HUES6 (cell line): ENCODE measurements around the gene CAT.

ENCODE experiments used
- H3K27ac ChIP-seq: 2 replicates; pipeline ENCODE4 v1.7.0; 2013; ENCODE audit warnings: low read depth, mild to moderate bottlenecking, low read length, inconsistent platforms
- H3K27me3 ChIP-seq: 2 replicates; pipeline ENCODE4 v1.6.1; 2013; ENCODE audit warnings: low read length; ENCODE audit not compliant: control insufficient read depth, insufficient read depth
- H3K36me3 ChIP-seq: 2 replicates; pipeline ENCODE4 v1.6.1; 2013; ENCODE audit warnings: low read length; ENCODE audit not compliant: control insufficient read depth, insufficient read depth
- H3K4me1 ChIP-seq: 2 replicates; pipeline ENCODE4 v1.6.1; 2013; ENCODE audit warnings: low read length; ENCODE audit not compliant: control insufficient read depth, insufficient read depth
- H3K4me3 ChIP-seq: 2 replicates; pipeline ENCODE4 v1.5.1; 2013; ENCODE audit warnings: low read depth, low read length
- H3K9ac ChIP-seq: one replicate; pipeline ENCODE4 v1.6.1; 2013; ENCODE audit warnings: mild to moderate bottlenecking, low read length
- H3K9me3 ChIP-seq: 2 replicates; pipeline ENCODE4 v1.6.1; 2013; ENCODE audit warnings: low read depth, low read length; ENCODE audit not compliant: control insufficient read depth, insufficient read depth

Gene CAT

DNA sequence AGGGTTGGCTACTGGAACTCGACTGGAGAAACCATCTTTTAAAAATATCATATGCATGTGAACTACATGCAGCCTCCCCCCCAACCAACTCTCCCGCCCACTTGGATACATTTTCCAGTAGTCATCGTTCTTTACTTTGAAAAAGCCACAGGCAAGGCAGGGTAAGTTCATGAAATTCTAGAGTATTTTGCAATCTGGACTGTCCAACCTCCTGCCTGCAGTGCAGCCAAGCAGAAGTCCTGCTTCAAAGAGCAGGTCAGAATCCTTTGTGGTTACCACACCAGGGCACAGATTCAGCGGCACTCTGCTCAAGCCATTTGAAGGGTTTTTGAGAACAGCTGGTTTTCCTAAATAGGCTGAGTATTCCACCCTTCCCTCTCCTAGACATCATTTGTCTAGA lies 62.8 kb downstream of the CAT start:
- Histone ChIP-seq H3K4me3 (no peak overlapping the region), H3K36me3 (no peaks in the 10 kb centered on the region), H3K27me3 (no peaks in the 10 kb centered on the region), H3K4me1 (no peaks in the 10 kb centered on the region), H3K9me3 (no peaks in the 10 kb centered on the region), H3K27ac (no peak overlapping the region), H3K9ac (no peak overlapping the region)

DNA sequence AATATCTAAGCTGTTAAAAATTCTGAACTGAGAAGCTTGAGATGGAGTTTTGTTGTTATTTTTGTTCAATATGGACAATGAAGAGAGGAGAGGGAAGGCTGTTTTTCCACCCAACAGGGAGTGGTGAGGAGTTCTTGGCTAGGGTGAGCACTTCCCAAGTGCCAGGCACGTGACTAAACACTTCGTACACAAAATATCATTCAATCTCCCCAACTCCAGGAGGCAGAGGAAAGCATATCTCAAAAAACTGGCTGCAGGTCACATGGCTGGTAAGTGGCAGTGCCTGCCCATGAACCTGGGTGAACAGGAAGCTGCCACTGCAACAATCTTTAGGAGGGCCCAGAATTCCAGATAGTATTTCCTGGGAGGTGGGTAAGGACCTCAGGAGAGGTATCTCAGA lies 63.2 kb downstream of the CAT start:
- Histone ChIP-seq H3K9ac (no peak overlapping the region), H3K27ac (no peak overlapping the region)

DNA sequence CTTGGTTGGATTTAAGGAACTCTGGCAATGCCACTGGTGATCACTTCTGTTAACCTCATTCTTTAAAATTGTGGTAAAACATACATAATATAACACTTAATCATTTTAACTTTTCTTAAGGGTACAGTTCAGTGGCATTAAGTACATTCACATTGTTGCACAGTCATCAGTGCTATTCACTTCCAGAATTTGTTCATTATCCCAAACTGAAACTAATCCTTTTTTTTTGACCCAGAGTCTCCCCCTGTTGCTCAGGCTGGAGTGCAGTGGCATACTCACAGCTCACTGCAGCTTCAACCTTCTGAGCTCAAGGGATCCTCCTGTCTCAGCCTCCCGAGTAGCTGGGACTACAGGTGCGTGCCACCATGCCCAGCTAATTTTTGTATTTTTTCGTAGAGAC lies 64.2 kb downstream of the CAT start:
- H3K4me3 ChIP-seq, result no peak overlapping the region
- H3K9ac ChIP-seq, result no peak overlapping the region
- no peaks in the 10 kb centered on the region for H3K27me3 ChIP-seq
- no peaks in the 10 kb centered on the region for H3K4me1 ChIP-seq
- no peak overlapping the region for H3K27ac ChIP-seq
- no peaks in the 10 kb centered on the region for H3K36me3 ChIP-seq
- H3K9me3 ChIP-seq, result no peaks in the 10 kb centered on the region

More for the DNA sequence above, 63.2 kb downstream of the CAT start:
- Histone ChIP-seq H3K4me1 (no peaks in the 10 kb centered on the region), H3K36me3 (no peaks in the 10 kb centered on the region), H3K27me3 (no peaks in the 10 kb centered on the region), H3K4me3 (no peak overlapping the region), H3K9me3 (no peaks in the 10 kb centered on the region)

DNA sequence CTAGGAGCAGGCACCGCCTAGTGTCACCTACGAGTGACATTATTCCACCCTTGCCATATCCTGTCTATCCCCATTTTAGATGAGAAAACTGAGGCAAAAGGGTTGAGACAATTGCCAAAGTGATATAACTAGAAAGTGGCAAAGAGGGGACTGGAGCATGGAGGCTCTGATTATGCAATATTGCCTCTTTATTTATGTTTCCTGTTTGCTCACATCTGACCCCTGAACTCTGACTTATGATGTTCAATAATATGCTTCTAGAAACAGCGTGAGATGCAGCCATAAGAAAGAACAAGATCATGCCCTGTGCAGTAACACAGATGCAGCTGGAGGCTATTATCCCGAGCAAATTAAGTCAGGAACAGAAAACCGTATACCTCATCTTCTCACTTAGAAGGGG lies 67.1 kb downstream of the CAT start:
- H3K9me3 ChIP-seq, result no peaks in the 10 kb centered on the region
- H3K4me3 ChIP-seq, result no peak overlapping the region
- H3K4me1 ChIP-seq, result no peaks in the 10 kb centered on the region
- H3K27ac ChIP-seq, result no peak overlapping the region
- no peak overlapping the region for H3K9ac ChIP-seq
- H3K36me3 ChIP-seq, result no peaks in the 10 kb centered on the region
- no peaks in the 10 kb centered on the region for H3K27me3 ChIP-seq

DNA sequence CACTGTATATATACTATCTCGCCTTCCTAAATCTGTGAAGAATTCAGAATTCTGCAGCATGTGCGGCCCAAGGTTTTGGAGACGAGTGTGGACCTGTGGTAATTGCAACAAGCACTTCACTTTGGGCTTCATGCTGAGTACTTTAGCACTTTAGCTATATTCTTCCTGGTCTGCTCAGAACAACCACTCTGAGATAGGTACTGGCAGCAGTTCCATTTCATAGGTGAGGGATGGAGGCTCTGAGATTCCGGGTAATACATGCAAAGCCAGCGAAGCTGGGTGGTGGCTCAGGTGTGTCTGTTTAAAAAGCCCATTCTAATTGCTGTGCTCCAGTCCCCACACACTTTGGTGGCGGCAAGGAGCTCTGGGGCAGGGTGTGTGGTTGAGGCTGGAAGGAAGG lies 68.4 kb downstream of the CAT start:
- Histone ChIP-seq H3K27me3 (no peaks in the 10 kb centered on the region), H3K4me3 (no peak overlapping the region)

DNA sequence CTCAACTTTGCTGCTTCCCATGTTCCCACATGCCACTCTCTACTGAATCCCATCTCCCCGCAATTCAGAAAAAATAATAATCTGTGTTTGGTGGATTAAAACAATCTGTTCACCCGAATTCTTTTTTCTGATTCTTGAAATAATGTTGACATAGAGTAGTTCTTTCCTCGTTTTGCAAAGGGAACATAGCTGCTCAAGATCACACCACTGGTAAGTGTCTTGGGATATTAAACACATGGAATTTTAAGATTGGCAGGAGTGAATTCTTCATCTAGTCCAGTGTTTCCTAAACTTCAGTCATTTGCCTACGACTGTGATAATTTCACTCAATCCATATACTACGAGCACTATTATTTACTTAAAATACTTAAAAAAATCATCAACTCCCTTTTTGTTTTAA lies 68.9 kb downstream of the CAT start:
- H3K27me3 ChIP-seq, result no peaks in the 10 kb centered on the region
- no peak overlapping the region for H3K9ac ChIP-seq
- H3K9me3 ChIP-seq, result no peaks in the 10 kb centered on the region
- no peak overlapping the region for H3K4me3 ChIP-seq
- no peaks in the 10 kb centered on the region for H3K4me1 ChIP-seq
- H3K36me3 ChIP-seq, result no peaks in the 10 kb centered on the region
- no peak overlapping the region for H3K27ac ChIP-seq

More for the DNA sequence above, 68.4 kb downstream of the CAT start:
- Histone ChIP-seq H3K9me3 (no peaks in the 10 kb centered on the region), H3K36me3 (no peaks in the 10 kb centered on the region), H3K27ac (no peak overlapping the region), H3K9ac (no peak overlapping the region), H3K4me1 (no peaks in the 10 kb centered on the region)

DNA sequence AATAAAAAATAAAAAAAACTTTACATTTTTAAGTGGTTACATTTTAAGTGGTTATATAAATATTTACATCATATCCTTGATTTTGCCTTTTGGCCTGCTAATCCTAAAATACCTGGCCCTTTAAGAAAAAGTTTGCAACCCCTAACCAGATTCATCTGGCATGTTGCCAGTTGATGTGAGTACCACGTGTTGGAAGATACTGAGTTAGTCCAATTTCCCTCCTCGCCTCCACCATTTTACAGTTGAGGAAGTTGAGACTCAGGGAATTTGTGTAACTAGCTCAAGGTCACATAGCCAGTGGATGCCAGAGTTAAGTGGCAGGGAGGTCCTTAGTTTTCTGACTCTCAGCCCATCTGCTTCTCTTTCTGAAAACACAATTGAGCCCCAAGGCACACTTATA lies 69.8 kb downstream of the CAT start:
- no peaks in the 10 kb centered on the region for H3K9me3 ChIP-seq
- H3K9ac ChIP-seq, result no peak overlapping the region
- H3K36me3 ChIP-seq, result no peaks in the 10 kb centered on the region
- no peaks in the 10 kb centered on the region for H3K27me3 ChIP-seq
- no peak overlapping the region for H3K4me3 ChIP-seq
- no peak overlapping the region for H3K27ac ChIP-seq
- 0 out of 2 replicates have a peak, but pooled peaks cover 6% of the 10 kb centered on the region for H3K4me1 ChIP-seq

DNA sequence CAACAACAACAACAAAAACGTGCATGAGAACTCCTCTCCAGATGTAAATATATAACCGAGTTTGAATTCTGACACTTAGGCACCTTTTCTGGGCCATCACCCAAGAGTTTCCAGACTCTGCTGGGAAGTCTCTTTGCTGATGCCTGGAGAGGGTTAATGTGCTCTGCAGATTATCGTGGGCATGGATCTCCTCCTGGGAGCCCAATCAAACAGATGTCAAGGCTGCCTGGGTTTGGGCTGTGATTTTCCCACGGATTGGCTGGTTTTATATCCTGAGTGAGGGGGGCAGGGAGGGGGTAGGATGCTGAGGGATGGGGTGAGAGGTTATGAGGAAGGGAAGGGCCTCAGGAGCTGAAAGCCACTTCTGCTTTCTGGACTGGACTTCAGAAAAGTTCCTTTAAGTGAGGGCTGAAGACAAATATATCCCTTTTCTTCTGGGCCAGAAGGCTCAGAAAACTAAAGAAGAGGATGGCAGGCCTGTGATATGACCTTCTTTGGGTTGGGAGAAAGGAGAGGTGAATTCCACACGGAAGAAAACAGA lies 70.7 kb downstream of the CAT start:
- H3K4me3 ChIP-seq, result no peak overlapping the region
- H3K9me3 ChIP-seq, result no peaks in the 10 kb centered on the region
- H3K4me1 ChIP-seq, result 0 out of 2 replicates have a peak, but pooled peaks cover 13% of the 10 kb centered on the region
- H3K27me3 ChIP-seq, result no peaks in the 10 kb centered on the region
- H3K36me3 ChIP-seq, result no peaks in the 10 kb centered on the region
- H3K9ac ChIP-seq, result no peak overlapping the region
- H3K27ac ChIP-seq, result no peak overlapping the region

DNA sequence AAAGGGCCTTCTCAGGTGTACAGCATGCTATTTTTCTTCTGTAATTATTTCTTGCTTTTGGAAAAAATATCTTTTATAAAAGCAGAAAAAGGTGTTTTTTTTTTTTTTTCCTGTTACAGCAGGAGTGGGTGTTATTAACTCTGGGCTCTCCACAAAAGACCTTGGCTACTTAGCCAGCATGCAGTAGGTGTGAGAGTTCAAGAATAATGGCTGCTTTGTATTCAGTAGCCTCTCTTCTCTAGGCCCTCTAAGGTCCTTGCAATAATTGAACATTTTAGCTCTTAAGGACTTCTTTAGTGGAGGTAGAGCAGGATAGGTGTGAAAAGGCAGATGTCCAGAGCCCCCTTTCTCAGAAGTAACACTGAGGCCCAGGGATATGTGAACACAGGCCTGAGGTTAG lies 71.5 kb downstream of the CAT start:
- Histone ChIP-seq H3K27me3 (no peaks in the 10 kb centered on the region), H3K36me3 (no peaks in the 10 kb centered on the region), H3K9me3 (no peaks in the 10 kb centered on the region), H3K9ac (no peak overlapping the region), H3K4me1 (0 out of 2 replicates have a peak, but pooled peaks cover 14% of the 10 kb centered on the region), H3K4me3 (no peak overlapping the region), H3K27ac (no peak overlapping the region)

DNA sequence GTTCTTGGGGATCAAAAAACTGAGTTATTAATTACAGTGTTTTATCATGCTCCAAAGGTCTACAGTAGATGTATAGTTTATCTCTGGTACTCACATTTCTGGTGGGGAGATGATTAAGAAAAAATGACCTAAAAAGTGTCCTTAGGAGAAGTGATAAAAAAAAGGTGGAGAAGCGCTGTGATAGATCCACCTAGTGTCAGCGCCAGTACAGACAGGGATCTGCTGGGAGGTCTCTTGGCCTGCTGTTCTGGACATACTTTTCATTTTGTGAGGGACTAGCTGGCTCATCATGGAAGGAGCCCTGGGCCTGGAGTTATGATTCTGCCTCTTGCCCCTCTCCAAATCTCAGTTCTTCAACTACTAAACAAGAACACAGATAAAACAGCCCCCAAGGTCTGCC lies 71.9 kb downstream of the CAT start:
- Histone ChIP-seq H3K4me1 (0 out of 2 replicates have a peak, but pooled peaks cover 14% of the 10 kb centered on the region), H3K27me3 (no peaks in the 10 kb centered on the region), H3K27ac (no peak overlapping the region), H3K4me3 (no peak overlapping the region), H3K36me3 (no peaks in the 10 kb centered on the region), H3K9me3 (no peaks in the 10 kb centered on the region), H3K9ac (no peak overlapping the region)

DNA sequence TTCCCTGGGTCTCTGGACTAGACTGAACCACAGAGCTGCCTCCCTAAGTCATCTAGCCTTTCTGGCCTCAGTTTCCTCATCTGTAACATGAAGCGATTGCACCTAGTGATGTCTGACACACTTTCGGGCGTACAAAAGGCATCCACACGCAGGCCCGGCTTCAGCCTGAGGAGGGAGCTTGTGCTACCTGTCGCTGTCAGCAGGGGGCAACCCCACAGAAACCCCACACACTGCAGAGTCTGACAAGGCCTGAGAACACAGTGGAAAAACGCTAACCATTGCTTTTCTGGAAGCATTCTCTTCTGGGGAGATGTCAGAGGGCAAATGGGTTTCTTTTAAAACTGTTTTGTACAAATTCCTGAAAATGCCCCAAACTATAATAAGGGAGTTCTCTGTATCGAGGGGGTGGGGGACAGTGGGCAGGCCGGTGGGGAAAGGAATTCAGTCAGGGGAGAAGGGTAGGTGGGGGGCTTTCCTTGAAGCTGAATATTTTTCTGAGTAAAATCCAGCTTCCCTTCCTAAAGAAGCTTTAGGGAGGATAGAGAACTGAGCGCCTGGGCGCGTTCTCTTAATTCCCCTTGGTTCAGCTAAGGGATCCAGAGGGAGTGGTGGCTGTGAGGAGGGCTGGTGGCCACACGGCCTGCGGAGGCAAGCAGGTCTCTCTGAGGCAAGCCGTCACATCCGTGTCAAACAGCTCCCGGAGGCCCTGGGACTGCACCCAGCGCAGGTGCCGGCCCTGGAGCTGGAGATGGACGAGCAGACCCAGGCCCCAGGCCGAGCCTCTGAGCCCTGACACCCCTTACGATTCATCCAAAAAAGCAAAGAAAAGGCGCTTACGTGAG lies 74.3 kb downstream of the CAT start:
- H3K4me3 ChIP-seq, result no peak overlapping the region
- H3K36me3 ChIP-seq, result no peaks in the 10 kb centered on the region
- H3K9ac ChIP-seq, result no peak overlapping the region
- 0 out of 2 replicates have a peak, but pooled peaks cover 14% of the 10 kb centered on the region for H3K4me1 ChIP-seq
- H3K27ac ChIP-seq, result no peak overlapping the region
- H3K27me3 ChIP-seq, result no peaks in the 10 kb centered on the region
- no peaks in the 10 kb centered on the region for H3K9me3 ChIP-seq
